ENCODE data around the gene SULT1A1.

Gene SULT1A1

GRCh38 chr16:28596840-28597691 lies 12.8 kb downstream of the SULT1A1 start, which contains the start of gene SULT1A2:
TSS of gene SULT1A2 (minus strand) at chr16:28597050. CDS start at chr16:28595930, 1,120 bp downstream.
- Histone ChIP-seq H3K4me1 (ENCODE audit: control insufficient read depth, insufficient read depth, low read length) (no peaks in the 10 kb centered on the region), H3K4me3 (ENCODE audit: low read depth, low read length) (no peak within 1 kb of the TSS), H3K27ac (ENCODE audit: extremely low read depth, low read depth, low read length) (no peak within 1 kb of the TSS), H3K9me3 (ENCODE audit: control insufficient read depth, insufficient read depth, low read depth, low read length) (no peaks in the 10 kb centered on the region), H3K36me3 (ENCODE audit: control insufficient read depth in 2 of 2, insufficient read depth in 1 of 2, low read length in 2 of 2) (no peaks in the 10 kb centered on the region)
- ChIA-PET CTCF (interaction anchor here (0.7 kb wide), 1 partner anchor 328 kb away, joined by 3 read pairs; the partner anchor contains the start of gene RABEP2), POLR2A (no interaction called here)
- TF ChIP-seq ZBTB11 (tag by site-specific recombination; conservative IDR thresholded peaks at IDR 0.05; ENCODE audit: low read depth) (no peak), HOXD13 (CRISPR knock-in tag; IDR thresholded peaks at IDR 0.05; ENCODE audit: borderline replicate concordance) (no peak), ZNF664 (tag by site-specific recombination; IDR thresholded peaks at IDR 0.05) (no peak), ZNF202 (tag by site-specific recombination; IDR thresholded peaks at IDR 0.05; ENCODE audit: borderline replicate concordance) (no peak), ZNF692 (tag by site-specific recombination; IDR thresholded peaks at IDR 0.05) (no peak), ZNF324 (tag by site-specific recombination; IDR thresholded peaks at IDR 0.05) (no peak), ZFHX2 (tag by site-specific recombination; conservative IDR thresholded peaks at IDR 0.05) (peak; percentile 74), EGR2 (tag by site-specific recombination; IDR thresholded peaks at IDR 0.05; ENCODE audit: low read depth) (peak; percentile 91), ZNF701 (tag by site-specific recombination; IDR thresholded peaks at IDR 0.05) (no peak)

- ChIA-PET POLR2A (no interaction called here), CTCF (no interaction called here)
- Histone ChIP-seq H3K4me3 (ENCODE audit: low read depth, low read length) (no peak overlapping the region), H3K4me1 (ENCODE audit: control insufficient read depth, insufficient read depth, low read length) (no peaks in the 10 kb centered on the region), H3K27ac (ENCODE audit: extremely low read depth, low read depth, low read length) (no peak overlapping the region), H3K36me3 (ENCODE audit: control insufficient read depth in 2 of 2, insufficient read depth in 1 of 2, low read length in 2 of 2) (peaks cover 0 to 5% of the 10 kb centered on the region in 2 experiments; a peak in 1 of 3 replicates), H3K9me3 (ENCODE audit: control insufficient read depth, insufficient read depth, low read depth, low read length) (no peaks in the 10 kb centered on the region)
- TF ChIP-seq ZSCAN4 (tag by site-specific recombination; IDR thresholded peaks at IDR 0.05), result no peak
- TF ChIP-seq ZNF274 (IDR thresholded peaks at IDR 0.05; ENCODE audit: low read length), result no peak
- no peak for TF ChIP-seq ZNF274 (tag by site-specific recombination; IDR thresholded peaks at IDR 0.05; ENCODE audit: borderline replicate concordance)
- no peak for TF ChIP-seq SCRT2 (tag by site-specific recombination; IDR thresholded peaks at IDR 0.05)
- TF ChIP-seq ZNF404 (tag by site-specific recombination; IDR thresholded peaks at IDR 0.05), result no peak
- TF ChIP-seq MZF1 (tag by site-specific recombination; IDR thresholded peaks at IDR 0.05; ENCODE audit: borderline replicate concordance), result no peak
- TF ChIP-seq ZNF692 (tag by site-specific recombination; IDR thresholded peaks at IDR 0.05), result no peak
- no peak for TF ChIP-seq ZNF704 (tag by site-specific recombination; IDR thresholded peaks at IDR 0.05)
- TF ChIP-seq ZNF558 (tag by site-specific recombination; IDR thresholded peaks at IDR 0.05), result no peak
- no peak for TF ChIP-seq RBAK (tag by site-specific recombination; IDR thresholded peaks at IDR 0.05)
- no peak for TF ChIP-seq ZNF211 (tag by site-specific recombination; IDR thresholded peaks at IDR 0.05; ENCODE audit: low read depth)
- TF ChIP-seq ZFP37 (tag by site-specific recombination; IDR thresholded peaks at IDR 0.05), result no peak
- no peak for TF ChIP-seq GLIS2 (tag by site-specific recombination; IDR thresholded peaks at IDR 0.05)
- TF ChIP-seq ZNF514 (tag by site-specific recombination; IDR thresholded peaks at IDR 0.05), result no peak
Measured at GRCh38 chr16:28596115-28596630, 13.7 kb downstream of the SULT1A1 start.

All from HEK293 (cell line).